Endodermal cell (in vitro differentiated cells): ENCODE data around the gene ZNF213. TPM values are rescaled to one million over a fixed set of nuclear protein-coding genes. Genes with fewer than 3 reads are reported as not detected.

ENCODE experiments used
- DNase-seq: peaks from one replicate; pipeline ENCODE4 v3.0.0-alpha.2; 2017
- H3K27ac ChIP-seq: 2 replicates; pipeline ENCODE4 v1.5.1; 2013; ENCODE audit warnings: mild to moderate bottlenecking, low read depth, low read length, moderate library complexity
- H3K27me3 ChIP-seq: 2 replicates; pipeline ENCODE4 v1.6.1; 2013; ENCODE audit warnings: mild to moderate bottlenecking, low read length, moderate library complexity; ENCODE audit not compliant: insufficient read depth, control insufficient read depth, poor library complexity, severe bottlenecking
- H3K36me3 ChIP-seq: 2 replicates; pipeline ENCODE4 v1.7.0; 2013; ENCODE audit warnings: mild to moderate bottlenecking, low read length, moderate library complexity; ENCODE audit not compliant: control insufficient read depth, insufficient read depth
- H3K4me1 ChIP-seq: one replicate; pipeline ENCODE4 v1.7.0; 2013; ENCODE audit warnings: low read length; ENCODE audit not compliant: control insufficient read depth, insufficient read depth
- H3K4me3 ChIP-seq: 2 replicates; pipeline ENCODE4 v1.5.1; 2013; ENCODE audit warnings: mild to moderate bottlenecking, low read length, moderate library complexity
- H3K9ac ChIP-seq: 2 replicates; pipeline ENCODE4 v1.6.1; 2013; ENCODE audit warnings: mild to moderate bottlenecking, low read length, moderate library complexity; ENCODE audit not compliant: poor library complexity, severe bottlenecking; ENCODE audit errors: extremely low read depth
- H3K9me3 ChIP-seq: 2 replicates; pipeline ENCODE4 v1.6.1; 2013; ENCODE audit warnings: mild to moderate bottlenecking, low read length, moderate library complexity; ENCODE audit not compliant: control insufficient read depth
- H3K27ac Mint-ChIP-seq: 2 replicates; pipeline ENCODE4 v1.8.0; 2020; ENCODE audit warnings: mixed read lengths
- H3K27me3 Mint-ChIP-seq: 2 replicates; pipeline ENCODE4 v1.8.0; 2021; ENCODE audit warnings: mild to moderate bottlenecking, mixed read lengths; ENCODE audit not compliant: insufficient read depth
- H3K36me3 Mint-ChIP-seq: 2 replicates; pipeline ENCODE4 v1.8.0; 2020; ENCODE audit warnings: low read depth, mixed read lengths
- H3K4me1 Mint-ChIP-seq: 2 replicates; pipeline ENCODE4 v1.8.0; 2020; ENCODE audit warnings: mixed read lengths
- H3K4me3 Mint-ChIP-seq: 2 replicates; pipeline ENCODE4 v1.8.0; 2020; ENCODE audit warnings: mild to moderate bottlenecking, moderate library complexity, mixed read lengths
- H3K9me3 Mint-ChIP-seq: 2 replicates; pipeline ENCODE4 v1.8.0; 2020; ENCODE audit warnings: mild to moderate bottlenecking, mixed read lengths
- whole genome bisulfite sequencing, 2 experiments: methylation state at CpG; one replicate each; pipeline versions ENCODE4 v1.1.5 to v1.1.7; 2013; ENCODE audit warnings: missing lambda C conversion rate in 2 of 2, mixed read lengths in 1 of 2; ENCODE audit not compliant: insufficient coverage in 1 of 2, insufficient read length in 1 of 2; 5-methylcytosine and 5-hydroxymethylcytosine counted together
- total RNA-seq, 2 donors: library from RNA; stranded (reverse); fragmentation: NEBNext Ultra II Directional in 1 of 2; extraction: Animal tissue kit (Norgen Biotek cat#: 25700) in 1 of 2; gene quantifications; 2 replicates in 1 of 2; 3 replicates in 1 of 2; pipeline ENCODE4 v1.2.1, GENCODE V29; 2021
- TF ChIP-seq, protein P1 (sequence below): fragments of 200-600 bp; sonication (generic); conservative IDR thresholded peaks from 2 replicates; pipeline ENCODE4 v1.5.0; 2021; ENCODE audit warnings: antibody characterized with exemption, mild to moderate bottlenecking

ZNF213 gene
- total RNA-seq, 2 donors from 2014 or later = 5.1 to 6.3 TPM

DNA sequence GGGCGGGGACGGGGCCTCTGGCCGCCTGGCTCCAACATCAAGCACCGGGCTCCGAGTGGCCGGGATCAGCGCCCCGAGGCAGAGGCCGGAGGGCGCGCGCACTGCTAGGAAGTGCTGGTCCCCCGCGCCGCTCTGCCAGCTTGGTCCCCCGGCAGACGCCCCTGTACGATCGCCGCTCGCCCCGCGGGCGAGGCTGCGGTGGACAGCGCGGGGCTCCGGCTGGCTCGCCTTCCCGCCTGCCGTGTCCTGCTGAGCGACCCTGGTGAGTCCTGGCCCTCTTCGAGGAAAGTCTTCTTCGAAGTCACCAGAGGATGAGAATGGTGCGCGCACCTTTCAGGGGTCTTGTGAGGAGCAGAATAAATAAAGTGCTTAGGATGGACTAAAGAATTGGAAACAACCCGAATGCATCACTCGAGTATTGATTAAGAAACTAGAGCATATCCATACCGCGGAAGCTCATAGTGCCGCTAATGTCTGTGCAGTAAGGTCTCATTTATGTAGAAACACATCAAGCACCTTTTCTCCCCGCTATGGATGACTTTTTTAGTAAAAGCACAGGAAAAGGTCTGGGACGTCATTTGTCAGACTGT lies 392 bp downstream of the ZNF213 start:
- no peaks in the 10 kb centered on the region for H3K4me1 ChIP-seq
- DNase-seq = no peak
- H3K27ac Mint-ChIP-seq = peak overlapping the region; percentile 88
- peak overlapping the region; percentile 97 for H3K4me3 ChIP-seq
- no peaks in the 10 kb centered on the region for H3K27me3 Mint-ChIP-seq
- no peaks in the 10 kb centered on the region for H3K27me3 ChIP-seq
- peaks cover 8% of the 10 kb centered on the region for H3K4me1 Mint-ChIP-seq
- H3K9me3 ChIP-seq = no peaks in the 10 kb centered on the region
- TF ChIP-seq, protein P1, sequence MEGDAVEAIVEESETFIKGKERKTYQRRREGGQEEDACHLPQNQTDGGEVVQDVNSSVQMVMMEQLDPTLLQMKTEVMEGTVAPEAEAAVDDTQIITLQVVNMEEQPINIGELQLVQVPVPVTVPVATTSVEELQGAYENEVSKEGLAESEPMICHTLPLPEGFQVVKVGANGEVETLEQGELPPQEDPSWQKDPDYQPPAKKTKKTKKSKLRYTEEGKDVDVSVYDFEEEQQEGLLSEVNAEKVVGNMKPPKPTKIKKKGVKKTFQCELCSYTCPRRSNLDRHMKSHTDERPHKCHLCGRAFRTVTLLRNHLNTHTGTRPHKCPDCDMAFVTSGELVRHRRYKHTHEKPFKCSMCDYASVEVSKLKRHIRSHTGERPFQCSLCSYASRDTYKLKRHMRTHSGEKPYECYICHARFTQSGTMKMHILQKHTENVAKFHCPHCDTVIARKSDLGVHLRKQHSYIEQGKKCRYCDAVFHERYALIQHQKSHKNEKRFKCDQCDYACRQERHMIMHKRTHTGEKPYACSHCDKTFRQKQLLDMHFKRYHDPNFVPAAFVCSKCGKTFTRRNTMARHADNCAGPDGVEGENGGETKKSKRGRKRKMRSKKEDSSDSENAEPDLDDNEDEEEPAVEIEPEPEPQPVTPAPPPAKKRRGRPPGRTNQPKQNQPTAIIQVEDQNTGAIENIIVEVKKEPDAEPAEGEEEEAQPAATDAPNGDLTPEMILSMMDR = no peak
- 0 to 1% methylated on average over 20 to 43 of the region's 43 CpGs for WGBS, 2 experiments
- H3K4me3 Mint-ChIP-seq = peak overlapping the region; percentile 93
- H3K36me3 ChIP-seq = peaks cover 12% of the 10 kb centered on the region
- peaks cover 20% of the 10 kb centered on the region for H3K36me3 Mint-ChIP-seq
- H3K9me3 Mint-ChIP-seq = no peaks in the 10 kb centered on the region
- H3K27ac ChIP-seq = peak overlapping the region; percentile 47
- peak overlapping the region; percentile 77 for H3K9ac ChIP-seq

- Mint-ChIP-seq H3K4me3 (no peak overlapping the region), H3K36me3 (peaks cover 12% of the 10 kb centered on the region), H3K4me1 (peaks cover 8% of the 10 kb centered on the region), H3K9me3 (no peaks in the 10 kb centered on the region), H3K27me3 (no peaks in the 10 kb centered on the region), H3K27ac (no peak overlapping the region)
- TF ChIP-seq, protein P1 = no peak
- H3K4me3 ChIP-seq = no peak overlapping the region
- no peaks in the 10 kb centered on the region for H3K27me3 ChIP-seq
- no peak overlapping the region for H3K27ac ChIP-seq
- H3K4me1 ChIP-seq = no peaks in the 10 kb centered on the region
- no peak overlapping the region for H3K9ac ChIP-seq
- no peaks in the 10 kb centered on the region for H3K9me3 ChIP-seq
- peaks cover 5% of the 10 kb centered on the region for H3K36me3 ChIP-seq
- DNase-seq = no peak
- WGBS, 2 experiments = 93 to 94% methylated on average over 7 to 13 of the region's 13 CpGs
Measured at GRCh38 chr16:3137267-3137666, 2.4 kb downstream of the ZNF213 start.

DNA sequence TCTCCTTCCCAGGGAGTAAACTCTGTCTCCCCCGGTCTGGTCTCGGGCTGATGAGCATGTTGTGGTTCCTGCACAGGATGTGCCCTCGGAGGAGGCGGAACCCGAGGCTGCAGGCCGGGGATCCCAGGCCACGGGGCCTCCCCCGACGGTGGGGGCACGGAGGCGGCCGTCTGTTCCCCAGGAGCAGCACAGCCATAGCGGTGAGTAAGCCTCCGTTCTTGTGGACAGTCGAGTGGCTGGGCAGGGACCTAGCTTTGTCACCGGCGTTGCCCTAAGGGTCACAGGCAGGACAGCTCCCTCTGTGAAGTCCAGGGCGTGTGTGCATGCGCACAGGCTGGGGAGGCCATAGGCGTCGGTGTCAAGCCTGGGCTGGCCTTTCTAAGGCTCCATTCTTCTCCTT lies 3.5 kb downstream of the ZNF213 start:
- Histone ChIP-seq H3K9ac (no peak overlapping the region), H3K36me3 (no peaks in the 10 kb centered on the region), H3K4me1 (no peaks in the 10 kb centered on the region), H3K27me3 (no peaks in the 10 kb centered on the region), H3K4me3 (no peak overlapping the region), H3K27ac (no peak overlapping the region), H3K9me3 (no peaks in the 10 kb centered on the region)
- H3K27ac Mint-ChIP-seq = no peak overlapping the region
- WGBS, 2 experiments = 92 to 95% methylated on average over 17 to 21 of the region's 21 CpGs
- H3K36me3 Mint-ChIP-seq = peaks cover 14% of the 10 kb centered on the region
- peaks cover 8% of the 10 kb centered on the region for H3K4me1 Mint-ChIP-seq
- TF ChIP-seq, protein P1 = no peak
- no peaks in the 10 kb centered on the region for H3K9me3 Mint-ChIP-seq
- no peak overlapping the region for H3K4me3 Mint-ChIP-seq
- no peaks in the 10 kb centered on the region for H3K27me3 Mint-ChIP-seq
- no peak for DNase-seq
